CD14-positive monocyte (primary cell): Measurements from ENCODE around the gene TMEM107. TPM values are rescaled to one million over a fixed set of nuclear protein-coding genes. Genes with fewer than 3 reads are reported as not detected.
A peak's percentile ranks its signal among the peaks of the same experiment; 100 is the strongest.

Experiments used
- DNase-seq, 3 donors: peaks; one replicate each; pipeline ENCODE4 v3.0.0-alpha.2; 2011 to 2022
- H2AFZ ChIP-seq: 2 replicates; pipeline ENCODE4 v1.6.0; 2012; ENCODE audit warnings: mild to moderate bottlenecking, low read depth, low read length, inconsistent platforms; ENCODE audit not compliant: insufficient read depth, poor library complexity, severe bottlenecking
- H3K27ac ChIP-seq, 2 donors: 1 replicate in 1 of 2; 2 replicates in 1 of 2; pipeline ENCODE4 v1.5.1; 2012 to 2013; ENCODE audit warnings: low read length in 2 of 2, control low read depth in 1 of 2, inconsistent platforms in 1 of 2, low read depth in 1 of 2, mild to moderate bottlenecking in 1 of 2
- H3K27me3 ChIP-seq, 2 donors: one replicate each; pipeline versions ENCODE4 v1.6.0 to v1.6.1; 2011 to 2013; ENCODE audit warnings: low read length in 2 of 2; ENCODE audit not compliant: control insufficient read depth in 2 of 2, insufficient read depth in 2 of 2
- H3K36me3 ChIP-seq, 2 donors: replicated peaks in 1 of 2; 1 replicate in 1 of 2; 2 replicates in 1 of 2; pipeline versions ENCODE4 v1.5.1 to v1.6.1; 2012 to 2013; ENCODE audit warnings: low read length in 2 of 2, control low read depth in 1 of 2, inconsistent platforms in 1 of 2, mild to moderate bottlenecking in 1 of 2; ENCODE audit not compliant: insufficient read depth in 2 of 2, control insufficient read depth in 1 of 2
- H3K4me1 ChIP-seq, 2 donors: 1 replicate in 1 of 2; 2 replicates in 1 of 2; pipeline versions ENCODE4 v1.5.1 to v1.6.1; 2012 to 2013; ENCODE audit warnings: low read length in 2 of 2, control low read depth in 1 of 2, inconsistent platforms in 1 of 2, mild to moderate bottlenecking in 1 of 2, moderate library complexity in 1 of 2; ENCODE audit not compliant: insufficient read depth in 2 of 2, control insufficient read depth in 1 of 2
- H3K4me2 ChIP-seq: replicated peaks from 2 replicates; pipeline ENCODE3; 2012; ENCODE audit warnings: low read length, moderate library complexity, mild to moderate bottlenecking; ENCODE audit not compliant: poor library complexity, severe bottlenecking; ENCODE audit errors: extremely low read depth
- H3K4me3 ChIP-seq, 3 experiments: fragments of 200-600 bp in 1 of 3; sonication (generic) in 1 of 3; replicated peaks in 1 of 3; 1 replicate in 2 of 3; 2 replicates in 1 of 3; pipeline ENCODE4 v1.5.1; 2011 to 2013; ENCODE audit warnings: low read length in 3 of 3, mild to moderate bottlenecking in 3 of 3, control low read depth in 2 of 3, low read depth in 2 of 3, inconsistent platforms in 1 of 3, moderate library complexity in 1 of 3
- H3K79me2 ChIP-seq: 2 replicates; pipeline ENCODE4 v1.6.0; 2012; ENCODE audit warnings: mild to moderate bottlenecking, control low read depth, inconsistent platforms, low read length, moderate library complexity; ENCODE audit not compliant: insufficient read depth
- H3K9ac ChIP-seq: 2 replicates; pipeline ENCODE4 v1.6.0; 2017; ENCODE audit warnings: low read length, mild to moderate bottlenecking; ENCODE audit not compliant: insufficient read depth, poor library complexity, severe bottlenecking
- H3K9me3 ChIP-seq, 2 donors: replicated peaks in 1 of 2; 1 replicate in 1 of 2; 2 replicates in 1 of 2; pipeline versions ENCODE4 v1.5.1 to v1.6.1; 2012 to 2013; ENCODE audit warnings: low read length in 2 of 2, control low read depth in 1 of 2; ENCODE audit not compliant: control insufficient read depth in 1 of 2, insufficient read depth in 1 of 2
- H4K20me1 ChIP-seq: 2 replicates; pipeline ENCODE4 v1.6.0; 2012; ENCODE audit warnings: mild to moderate bottlenecking, low read length, control low read depth, moderate library complexity; ENCODE audit not compliant: insufficient read depth
- H3K27ac Mint-ChIP-seq, 7 donors: one replicate each; pipeline ENCODE4 v1.8.0; 2020; ENCODE audit warnings: mild to moderate bottlenecking in 7 of 7, mixed read lengths in 7 of 7, moderate library complexity in 6 of 7, inconsistent platforms in 2 of 7
- H3K27me3 Mint-ChIP-seq, 3 donors: one replicate each; pipeline ENCODE4 v1.8.0; 2021 to 2022; ENCODE audit warnings: low read depth in 3 of 3, mild to moderate bottlenecking in 3 of 3, mixed read lengths in 3 of 3, moderate library complexity in 3 of 3, inconsistent platforms in 1 of 3
- H3K36me3 Mint-ChIP-seq, 2 donors: one replicate each; pipeline ENCODE4 v1.8.0; 2020; ENCODE audit warnings: mixed read lengths in 2 of 2, inconsistent platforms in 1 of 2, mild to moderate bottlenecking in 1 of 2
- H3K4me1 Mint-ChIP-seq: one replicate; pipeline ENCODE4 v1.8.0; 2020; ENCODE audit warnings: mild to moderate bottlenecking, mixed read lengths
- H3K4me3 Mint-ChIP-seq, 2 donors: one replicate each; pipeline ENCODE4 v1.8.0; 2020; ENCODE audit warnings: mild to moderate bottlenecking in 2 of 2, mixed read lengths in 2 of 2, moderate library complexity in 1 of 2
- H3K9me3 Mint-ChIP-seq, 7 donors: one replicate each; pipeline ENCODE4 v1.8.0; 2020 to 2022; ENCODE audit warnings: mixed read lengths in 7 of 7, mild to moderate bottlenecking in 6 of 7, moderate library complexity in 6 of 7, inconsistent platforms in 2 of 7
- WGBS: methylation state at CpG from one replicate; pipeline ENCODE4 v1.1.5; 2013; ENCODE audit warnings: missing lambda C conversion rate; ENCODE audit not compliant: insufficient coverage; 5-methylcytosine and 5-hydroxymethylcytosine counted together
- intact Hi-C, 2 donors: fragments of 100-400 bp; cut with micrococcal nuclease; formaldehyde crosslinking; loops; one replicate each; pipeline versions ENCODE4 v1.15.0 to v1.15.1; 2023
- polyA plus RNA-seq, 3 donors: library from polyadenylated mRNA; depleted of rRNA in 1 of 3; unstranded in 2 of 3; stranded (reverse) in 1 of 3; fragments of 300-500 nt in 2 of 3; fragments of >200 nt in 1 of 3; fragmentation: Illumina TruSeq in 2 of 3; gene quantifications; 1 replicate in 2 of 3; 2 replicates in 1 of 3; pipeline ENCODE4 v1.2.3, GENCODE V29; 2012 to 2021
- TF ChIP-seq, protein P1 (sequence below): fragments of 200-600 bp; IDR thresholded peaks from one replicate; pipeline ENCODE4 v1.8.0; 2022; ENCODE audit warnings: antibody characterized with exemption, mild to moderate bottlenecking

Gene TMEM107
- polyA plus RNA-seq, 3 donors, result 20.5 to 37.4 (median 31.4) TPM

GRCh38 chr17:8162997-8163977, 12.9 kb downstream of the TMEM107 start:
- intact Hi-C loops, result loop anchor here in 1 of 2 donors (5.0 kb wide), 1 partner anchor 36 kb away; no protein-coding TSS in a partner anchor
- Histone ChIP-seq H3K36me3 (peaks cover 19 to 26% of the 10 kb centered on the region in 2 donors), H4K20me1 (no peaks in the 10 kb centered on the region), H2AFZ (peak overlapping the region; percentile 88), H3K4me2 (peak overlapping the region; percentile 86), H3K9me3 (no peaks in the 10 kb centered on the region), H3K27me3 (no peaks in the 10 kb centered on the region), H3K4me3 (peak overlapping the region; percentile 46 to 98 (median 46)), H3K27ac (peak overlapping the region; percentile 43 to 94), H3K9ac (peak overlapping the region; percentile 99), H3K4me1 (peaks cover 40 to 63% of the 10 kb centered on the region in 2 donors), H3K79me2 (peaks cover 31% of the 10 kb centered on the region)
- Mint-ChIP-seq H3K9me3 (no peaks in the 10 kb centered on the region), H3K27me3 (no peaks in the 10 kb centered on the region), H3K27ac (peak overlapping the region in 6 of 7 donors; percentile 86 to 98 (median 96)), H3K36me3 (peaks cover 23 to 29% of the 10 kb centered on the region in 2 donors), H3K4me1 (peaks cover 55% of the 10 kb centered on the region), H3K4me3 (peak overlapping the region; percentile 82 to 88)
- TF ChIP-seq, protein P1, sequence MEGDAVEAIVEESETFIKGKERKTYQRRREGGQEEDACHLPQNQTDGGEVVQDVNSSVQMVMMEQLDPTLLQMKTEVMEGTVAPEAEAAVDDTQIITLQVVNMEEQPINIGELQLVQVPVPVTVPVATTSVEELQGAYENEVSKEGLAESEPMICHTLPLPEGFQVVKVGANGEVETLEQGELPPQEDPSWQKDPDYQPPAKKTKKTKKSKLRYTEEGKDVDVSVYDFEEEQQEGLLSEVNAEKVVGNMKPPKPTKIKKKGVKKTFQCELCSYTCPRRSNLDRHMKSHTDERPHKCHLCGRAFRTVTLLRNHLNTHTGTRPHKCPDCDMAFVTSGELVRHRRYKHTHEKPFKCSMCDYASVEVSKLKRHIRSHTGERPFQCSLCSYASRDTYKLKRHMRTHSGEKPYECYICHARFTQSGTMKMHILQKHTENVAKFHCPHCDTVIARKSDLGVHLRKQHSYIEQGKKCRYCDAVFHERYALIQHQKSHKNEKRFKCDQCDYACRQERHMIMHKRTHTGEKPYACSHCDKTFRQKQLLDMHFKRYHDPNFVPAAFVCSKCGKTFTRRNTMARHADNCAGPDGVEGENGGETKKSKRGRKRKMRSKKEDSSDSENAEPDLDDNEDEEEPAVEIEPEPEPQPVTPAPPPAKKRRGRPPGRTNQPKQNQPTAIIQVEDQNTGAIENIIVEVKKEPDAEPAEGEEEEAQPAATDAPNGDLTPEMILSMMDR, result no peak
- WGBS, result 15% methylated on average over 51 of the region's 55 CpGs
- DNase-seq, result no peak

DNA sequence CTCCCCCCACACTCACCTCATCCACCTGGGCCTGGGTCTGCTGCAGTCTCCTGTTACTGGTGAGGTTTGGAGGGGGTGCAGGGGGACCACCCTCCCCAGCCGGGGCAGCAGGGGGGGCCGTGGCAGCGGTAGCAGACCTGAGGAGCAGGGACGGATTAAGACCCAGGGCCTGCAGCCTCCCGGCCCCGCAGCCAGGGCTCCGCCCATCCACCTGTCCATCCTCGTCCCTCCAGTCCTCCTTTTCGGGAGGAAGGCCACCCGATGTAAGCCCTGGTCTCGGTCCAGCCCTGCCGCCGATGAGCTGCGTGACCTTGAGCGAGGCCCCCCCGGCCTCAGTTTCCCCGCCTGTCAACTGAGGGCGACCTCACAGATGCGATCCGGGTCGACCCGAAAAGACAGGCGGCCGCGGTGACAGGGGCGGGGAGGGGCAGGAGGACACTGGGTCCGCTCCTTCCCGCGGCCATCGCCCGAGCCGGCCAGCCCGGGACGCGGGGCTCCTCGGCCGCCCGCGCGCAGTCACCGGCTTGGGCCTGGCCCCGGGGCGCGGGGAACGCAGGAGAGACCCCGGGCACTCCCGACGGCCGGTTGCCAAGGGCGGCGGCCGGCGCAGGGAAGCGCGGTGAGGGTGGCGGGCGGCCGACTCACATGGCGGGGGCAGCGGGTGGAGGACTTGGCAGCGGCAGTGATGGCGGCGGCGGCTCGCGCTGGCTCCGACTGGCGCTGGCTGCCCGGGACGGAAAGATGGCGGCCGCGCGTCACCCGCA, 13.8 kb downstream of the TMEM107 start, which contains the start of gene VAMP2:
VAMP2 (minus strand) TSS at position 716 of the 764 bp plus-strand sequence; CDS start at position 647, 69 bp downstream.
- Mint-ChIP-seq H3K4me1 (peaks cover 59% of the 10 kb centered on the region), H3K27ac (peak within 1 kb of the TSS in 6 of 7 donors; percentile 86 to 98 (median 96)), H3K4me3 (peak within 1 kb of the TSS; percentile 82 to 88), H3K9me3 (no peaks in the 10 kb centered on the region), H3K36me3 (peaks cover 23 to 30% of the 10 kb centered on the region in 2 donors), H3K27me3 (no peaks in the 10 kb centered on the region)
- peak within 1 kb of the TSS; percentile 99 for H3K9ac ChIP-seq
- peaks cover 19 to 26% of the 10 kb centered on the region in 2 donors for H3K36me3 ChIP-seq
- H3K4me3 ChIP-seq, result peak within 1 kb of the TSS; percentile 86 to 98 (median 95)
- WGBS, result under 1% methylated on average over 71 of the region's 75 CpGs
- TF ChIP-seq, protein P1, result no peak
- intact Hi-C loops, result loop anchor here in 1 of 2 donors (5.0 kb wide), 1 partner anchor 35 kb away; no protein-coding TSS in a partner anchor
- peaks cover 45 to 71% of the 10 kb centered on the region in 2 donors for H3K4me1 ChIP-seq
- DNase-seq, result peak; percentile 54 to 79 (median 71)
- no peaks in the 10 kb centered on the region for H3K9me3 ChIP-seq
- H4K20me1 ChIP-seq, result no peaks in the 10 kb centered on the region
- H3K79me2 ChIP-seq, result peaks cover 31% of the 10 kb centered on the region
- no peaks in the 10 kb centered on the region for H3K27me3 ChIP-seq
- H3K27ac ChIP-seq, result peak within 1 kb of the TSS; percentile 74 to 94
- peak within 1 kb of the TSS; percentile 88 for H2AFZ ChIP-seq
- H3K4me2 ChIP-seq, result peak within 1 kb of the TSS; percentile 86
